ENCODE measurements around the gene DOCK9.
"Not testable (repeated sequence)": the region's sequence is repeated elsewhere in the genome, so short reads cannot be mapped to it uniquely, and the experiment has no call there.

Gene DOCK9

GRCh38 chr13:98819382-98820010 is 158.4 kb downstream of the DOCK9 start:
- DNase-seq: no peak

GRCh38 chr13:98816406-98816805 is 161.5 kb downstream of the DOCK9 start:
- no peak for DNase-seq

- no peak for DNase-seq
Measured at GRCh38 chr13:98813993-98814392, 163.9 kb downstream of the DOCK9 start.

- DNase-seq: not testable (repeated sequence)
Measured at GRCh38 chr13:98812186-98812790, 165.6 kb downstream of the DOCK9 start.

GRCh38 chr13:98810746-98811145 is 167.1 kb downstream of the DOCK9 start:
- DNase-seq: no peak

GRCh38 chr13:98809345-98809777 is 168.5 kb downstream of the DOCK9 start:
- no peak for DNase-seq

- DNase-seq: no peak
Measured at GRCh38 chr13:98807774-98808173, 170.1 kb downstream of the DOCK9 start.

GRCh38 chr13:98804336-98804855 is 173.5 kb downstream of the DOCK9 start:
- no peak for DNase-seq

GRCh38 chr13:98803921-98804320 is 173.9 kb downstream of the DOCK9 start:
- DNase-seq: no peak

- no peak for DNase-seq
Measured at GRCh38 chr13:98803111-98803561, 174.7 kb downstream of the DOCK9 start.

- no peak for DNase-seq
Measured at GRCh38 chr13:98802559-98802958, 175.3 kb downstream of the DOCK9 start.

- DNase-seq: no peak
Measured at GRCh38 chr13:98801626-98802418, 176.0 kb downstream of the DOCK9 start.

- DNase-seq: no peak
Measured at GRCh38 chr13:98800078-98800477, 177.8 kb downstream of the DOCK9 start.

GRCh38 chr13:98798849-98799645 is 178.8 kb downstream of the DOCK9 start:
- DNase-seq: no peak

- DNase-seq: no peak
Measured at GRCh38 chr13:98797456-98797855, 180.4 kb downstream of the DOCK9 start.

GRCh38 chr13:98796798-98797197 is 181.1 kb downstream of the DOCK9 start:
- DNase-seq: no peak

- DNase-seq: no peak
Measured at GRCh38 chr13:98796191-98796590, 181.7 kb downstream of the DOCK9 start.

- DNase-seq: no peak
Measured at GRCh38 chr13:98795220-98795619, 182.6 kb downstream of the DOCK9 start.

- DNase-seq: no peak
Measured at GRCh38 chr13:98794498-98794897, 183.4 kb downstream of the DOCK9 start.

- no peak for DNase-seq
Measured at GRCh38 chr13:98792785-98793495, 184.9 kb downstream of the DOCK9 start.

GRCh38 chr13:98792321-98792720 is 185.5 kb downstream of the DOCK9 start:
- no peak for DNase-seq

- DNase-seq: no peak
Measured at GRCh38 chr13:98791611-98792010, 186.3 kb downstream of the DOCK9 start.

Measured in GF-D8 (cell line).